Right lung (tissue), 5 donors: Measurements from ENCODE around the gene SNN. TPM values are rescaled to one million over a fixed set of nuclear protein-coding genes. Genes with fewer than 3 reads are reported as not detected.

Source experiments
- DNase-seq, 2 donors: peaks; one replicate each; pipeline ENCODE4 v3.0.0-alpha.2; 2013
- polyA plus RNA-seq, 5 donors: library from polyadenylated mRNA; unstranded; fragments of 120-200 nt; gene quantifications; one replicate each; pipeline versions ENCODE4 v1.2.1 to v1.2.3, GENCODE V29; 2013; ENCODE audit warnings: inconsistent platforms in 1 of 5, low replicate concordance in 1 of 5; ENCODE audit not compliant: insufficient read length in 5 of 5, insufficient read depth in 1 of 5

The SNN gene
- polyA plus RNA-seq, 5 donors: 25.8 to 36.9 (median 32.0) TPM

DNA sequence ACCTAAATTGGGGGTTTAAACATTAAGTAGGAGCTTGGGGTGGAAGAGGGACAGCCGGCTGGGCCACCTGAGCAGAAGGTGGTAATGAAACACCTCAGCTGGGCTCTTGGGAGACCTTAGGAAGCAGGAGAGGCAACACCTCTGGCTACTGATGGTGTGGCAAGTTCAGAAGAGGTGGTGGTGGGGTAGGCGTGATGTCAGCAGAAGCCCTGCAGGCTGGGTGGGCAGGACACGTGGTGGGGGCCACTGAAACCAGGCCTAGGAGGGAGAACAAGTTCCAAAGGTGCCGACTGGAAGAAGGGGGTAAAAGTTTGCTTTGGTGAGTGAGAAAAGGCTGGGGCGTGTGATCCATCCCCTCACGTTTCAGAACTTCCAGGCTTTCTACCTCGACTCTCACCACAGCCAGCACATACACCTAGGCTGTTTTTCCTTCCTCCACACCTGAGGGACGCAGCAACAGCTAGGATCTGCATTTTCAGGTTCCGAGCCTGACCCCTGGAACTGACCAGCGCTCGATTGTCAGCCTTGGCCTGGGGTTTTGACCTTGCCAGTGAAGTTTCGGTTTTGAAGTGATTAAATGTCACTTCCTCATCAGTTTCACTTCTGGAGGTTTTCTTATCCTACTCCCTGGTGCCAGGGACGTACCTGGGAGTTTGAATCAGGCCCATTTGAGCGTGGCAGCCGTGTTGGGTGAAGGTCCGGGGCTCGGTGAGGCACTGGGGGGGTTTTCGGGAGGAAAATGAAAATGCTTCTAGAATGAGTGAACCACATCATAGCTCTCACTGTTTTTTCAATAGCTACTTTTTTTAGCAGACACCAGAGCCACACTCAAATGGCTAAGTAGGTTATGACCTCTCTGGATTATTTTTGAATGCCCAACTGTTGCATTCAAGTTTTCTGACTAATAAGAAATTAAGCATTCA lies 10.0 kb downstream of the SNN start:
- no peak for DNase-seq

DNA sequence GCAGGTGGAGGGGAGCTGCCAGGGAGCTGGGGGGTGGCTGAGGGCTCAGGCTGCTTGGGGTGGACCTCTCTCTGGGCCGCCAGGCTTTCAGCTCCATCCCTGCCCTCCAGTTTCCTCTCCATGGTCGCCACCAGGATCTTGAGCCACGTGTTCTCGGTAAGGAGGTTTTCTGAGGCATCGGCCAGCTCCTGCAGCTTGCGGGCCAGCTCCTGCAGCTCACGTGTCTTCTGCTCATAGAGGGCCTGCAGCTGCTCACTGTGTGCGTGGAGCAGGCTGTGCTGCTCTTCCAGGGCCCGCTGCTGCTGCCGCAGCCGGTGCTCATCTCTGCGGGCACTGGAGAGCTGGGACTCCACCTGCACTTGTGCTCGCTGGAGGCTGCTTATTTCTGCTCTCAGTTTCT lies 11.0 kb downstream of the SNN start:
- DNase-seq: no peak

DNA sequence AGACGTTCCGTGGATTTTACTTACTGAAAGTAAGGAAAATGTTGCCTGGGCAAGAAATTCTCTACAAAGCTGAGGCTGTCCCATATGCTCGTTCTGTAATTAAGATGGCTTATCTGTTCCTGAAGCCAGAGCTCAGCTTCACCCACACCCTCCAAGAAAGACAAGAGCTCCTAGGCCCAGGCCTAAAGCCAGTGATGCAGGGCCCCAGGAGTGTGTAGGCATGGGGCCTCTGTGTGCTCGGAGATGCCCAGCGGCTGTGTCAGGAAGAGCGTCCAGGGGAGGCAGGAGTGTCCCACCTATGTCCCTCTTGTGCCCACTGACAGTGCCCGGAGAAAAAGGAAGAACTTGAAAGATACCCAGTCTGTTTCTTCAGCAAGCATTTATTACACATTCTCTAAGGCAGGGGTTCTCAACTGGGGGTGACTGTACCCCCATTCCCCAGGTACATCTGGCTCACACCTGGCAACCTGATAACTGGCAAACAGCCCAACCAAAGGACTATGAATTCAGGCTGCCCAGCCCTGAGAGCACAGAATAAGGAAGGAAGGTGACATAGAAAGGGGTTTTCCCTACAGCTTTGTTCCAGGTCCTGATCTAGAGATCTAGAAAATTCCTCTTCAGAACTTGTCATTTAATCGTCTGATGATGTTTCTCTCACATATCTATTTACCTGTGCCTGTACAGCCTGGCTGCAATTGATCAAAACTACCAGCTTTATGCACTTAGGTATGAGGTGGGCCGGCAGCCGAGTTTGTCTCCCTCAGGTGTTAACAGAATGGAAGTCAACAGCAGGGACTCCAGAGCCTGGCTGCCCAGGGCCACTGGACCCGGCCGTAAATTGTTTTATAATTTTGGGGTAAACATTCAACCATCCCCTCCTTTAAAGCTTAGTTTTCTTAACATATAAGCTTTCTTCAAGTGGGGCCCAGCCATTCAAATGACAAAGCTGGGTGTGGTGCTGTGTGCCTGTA lies 12.0 kb downstream of the SNN start:
- DNase-seq: no peak

GRCh38 chr16:11681556-11681955 lies 13.3 kb downstream of the SNN start:
- no peak for DNase-seq

- DNase-seq: no peak
These were observed 13.9 kb downstream of the SNN start for GRCh38 chr16:11681976-11682654.

DNA sequence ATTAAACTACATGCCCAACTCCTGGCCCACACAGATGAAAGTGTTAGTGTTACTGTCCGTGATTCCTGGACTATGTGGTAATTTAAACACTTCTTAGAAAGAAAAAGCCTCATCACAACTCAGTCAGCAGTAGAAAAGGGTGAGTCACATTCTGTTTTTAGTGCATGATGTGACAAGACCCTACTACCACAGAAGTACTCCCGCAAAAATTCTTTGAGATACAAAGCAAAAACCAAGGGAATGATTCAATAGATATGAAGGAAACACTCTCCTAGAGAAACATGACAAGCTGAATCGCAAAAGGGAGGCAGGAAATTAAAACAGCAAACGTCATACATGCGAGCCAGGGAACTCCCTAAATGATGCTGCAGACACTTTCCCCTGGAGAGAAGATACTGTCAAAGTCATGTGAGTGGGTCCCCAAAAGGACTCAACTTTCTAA lies 14.4 kb downstream of the SNN start:
- DNase-seq: no peak

- DNase-seq: no peak
These were observed 14.9 kb downstream of the SNN start for GRCh38 chr16:11683145-11683544.

GRCh38 chr16:11684231-11685025 lies 16.2 kb downstream of the SNN start:
- no peak for DNase-seq

DNA sequence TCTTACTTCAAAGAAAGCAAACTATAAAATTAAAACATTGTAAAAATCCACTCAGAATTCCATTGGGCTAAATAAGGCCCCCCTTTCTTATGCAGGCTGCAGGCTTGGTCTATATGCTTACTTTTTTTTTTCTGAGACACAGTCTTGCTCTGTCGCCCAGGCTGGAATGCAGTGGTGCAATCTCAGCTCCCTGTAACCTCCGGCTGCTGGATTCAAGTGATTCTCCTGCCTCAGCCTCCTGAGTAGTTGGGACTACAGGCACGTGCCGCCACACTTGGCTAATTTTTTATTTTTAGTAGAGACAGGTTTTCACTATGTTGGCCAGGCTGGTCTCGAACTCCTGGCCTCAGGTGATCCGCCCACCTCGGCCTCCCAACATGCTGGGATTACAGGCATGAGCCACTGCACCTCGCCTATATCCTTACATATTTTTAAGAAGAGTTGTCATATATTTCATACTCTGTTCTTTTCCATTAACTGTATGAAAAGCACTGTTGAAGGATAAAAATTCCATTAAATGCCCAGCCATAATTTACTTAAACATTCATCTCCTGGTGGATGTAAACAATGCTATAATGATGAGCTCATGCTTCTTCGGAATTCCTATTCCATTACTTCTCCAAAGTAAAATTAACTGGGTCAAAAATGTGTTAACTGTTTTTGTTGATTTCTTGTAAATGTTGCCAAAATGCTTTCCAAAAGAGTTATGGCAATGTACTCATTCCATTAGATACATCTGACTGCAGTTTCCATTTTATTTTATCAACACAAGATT lies 17.8 kb downstream of the SNN start:
- DNase-seq: no peak

DNA sequence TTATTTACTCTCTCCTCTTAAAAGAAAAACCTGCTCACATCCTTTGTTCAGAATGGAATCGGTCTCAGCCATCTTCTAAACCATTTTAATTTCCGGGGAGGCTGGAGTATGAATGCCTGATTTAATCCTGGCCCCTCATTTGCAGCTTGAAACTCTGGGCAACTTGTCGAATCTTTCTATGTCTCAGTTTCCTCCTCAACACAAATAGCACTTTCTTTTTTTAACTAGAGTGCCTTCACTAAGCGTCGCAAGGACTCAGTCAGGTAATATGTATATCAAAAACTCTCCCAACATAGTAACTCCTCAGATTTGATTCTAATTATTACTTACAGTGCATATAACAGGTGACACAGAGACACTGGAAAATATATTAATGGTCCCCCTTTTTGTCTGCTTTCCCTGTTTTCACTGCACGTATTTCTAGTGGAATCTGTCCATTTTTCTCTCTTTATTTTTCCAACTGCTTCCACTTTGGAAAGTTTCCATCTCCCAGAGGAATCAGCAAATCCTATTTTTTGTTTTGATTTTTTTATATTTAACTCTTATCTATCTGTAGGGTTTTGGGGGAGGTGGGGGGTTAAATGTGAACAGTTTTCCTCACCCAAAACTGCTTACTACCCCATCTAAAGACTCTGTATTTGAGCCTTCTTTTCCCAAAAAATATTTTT lies 18.6 kb downstream of the SNN start:
- no peak for DNase-seq

- no peak for DNase-seq
These were observed 19.6 kb downstream of the SNN start for GRCh38 chr16:11687601-11688519.

DNA sequence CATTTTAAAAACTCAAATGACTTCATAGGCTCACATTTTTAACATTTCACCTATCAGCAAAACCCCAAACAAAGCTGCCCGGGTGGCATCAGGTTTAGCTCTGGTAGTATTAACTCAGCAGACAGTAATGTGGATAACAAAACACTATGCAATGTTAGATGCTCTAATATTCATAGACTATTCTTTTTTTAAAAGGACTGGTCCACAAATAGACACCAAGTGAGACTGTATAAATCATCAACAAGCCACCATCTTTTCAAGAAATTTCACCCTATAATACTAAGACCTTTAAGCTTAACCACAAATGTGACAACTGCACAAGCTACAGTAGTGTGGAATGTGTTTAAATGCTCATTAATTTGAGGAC lies 20.2 kb downstream of the SNN start:
- no peak for DNase-seq

DNA sequence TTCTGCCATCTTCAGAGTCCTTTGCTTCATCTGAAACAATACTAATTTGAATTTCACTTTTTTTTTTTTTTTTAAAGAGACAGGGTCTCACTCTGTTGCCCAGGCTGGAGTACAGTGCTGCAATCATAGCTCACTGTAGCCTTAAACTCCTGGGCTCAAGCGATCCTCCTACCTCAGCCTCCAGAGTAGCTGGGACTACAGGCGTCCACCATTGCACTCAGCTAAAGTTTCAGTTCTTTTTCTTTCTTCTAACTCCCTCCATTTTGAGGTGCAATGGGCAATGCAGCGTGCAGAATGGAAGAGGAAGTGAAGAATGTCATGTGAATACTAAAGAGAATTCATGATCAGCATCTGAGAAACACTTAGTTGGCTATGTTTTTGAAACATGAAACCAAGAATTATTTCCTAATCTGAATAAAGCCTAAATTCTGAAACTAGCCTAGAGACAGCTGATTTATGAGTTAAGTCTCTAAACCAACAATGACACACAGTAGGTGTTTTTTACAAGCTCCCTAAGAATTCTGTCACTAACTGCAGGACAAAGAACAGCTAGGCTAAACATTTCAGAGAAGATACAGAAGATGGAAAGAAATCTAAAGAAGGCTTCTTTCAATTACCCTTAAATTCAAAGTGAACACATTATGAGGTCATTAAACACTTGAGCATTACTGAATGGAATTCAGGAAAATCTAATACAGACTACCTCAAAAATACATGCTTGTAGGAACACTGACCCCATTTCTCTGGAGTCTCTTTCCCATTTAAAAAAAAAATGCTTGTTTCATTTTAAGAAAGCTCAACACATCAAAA lies 21.0 kb downstream of the SNN start:
- no peak for DNase-seq

DNA sequence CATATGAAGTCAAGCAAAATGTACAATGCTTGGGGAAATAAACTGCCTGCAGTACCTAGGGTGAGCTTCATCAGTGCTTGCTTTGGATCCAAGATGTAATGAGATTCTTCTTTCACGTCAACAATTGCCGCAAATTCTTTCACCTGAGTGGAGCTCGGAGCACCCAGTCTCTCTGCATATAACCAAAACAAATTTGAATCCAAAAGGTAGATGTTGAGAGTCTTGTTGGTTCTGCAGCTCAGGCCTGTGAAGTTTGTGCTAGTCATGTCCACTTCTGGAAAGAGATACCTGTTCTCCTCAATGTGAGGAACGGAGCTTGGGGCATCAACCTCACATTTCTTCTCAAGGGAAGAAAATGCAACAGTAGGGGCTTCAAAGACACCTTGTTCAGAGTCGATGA lies 23.0 kb downstream of the SNN start:
- no peak for DNase-seq

DNA sequence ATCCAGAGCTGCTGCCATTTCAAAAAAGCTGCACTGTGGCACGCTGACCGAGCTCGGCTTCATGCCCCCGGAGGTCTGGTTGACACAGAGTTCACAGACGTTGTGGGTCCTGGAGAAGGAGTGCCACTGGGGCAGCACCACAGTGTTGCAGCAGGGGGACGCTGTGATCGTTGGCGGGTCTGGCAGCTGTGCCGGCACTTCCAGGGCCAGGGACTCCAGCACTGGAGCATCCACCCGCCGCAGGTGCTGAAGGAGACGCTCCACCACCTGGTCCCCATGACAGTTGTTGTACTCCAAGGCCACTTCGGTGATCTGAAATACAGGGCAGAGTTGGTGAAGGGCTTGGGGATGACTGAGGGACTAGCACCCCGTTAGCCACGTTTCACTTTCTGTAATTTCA lies 23.5 kb downstream of the SNN start:
- DNase-seq: no peak

DNA sequence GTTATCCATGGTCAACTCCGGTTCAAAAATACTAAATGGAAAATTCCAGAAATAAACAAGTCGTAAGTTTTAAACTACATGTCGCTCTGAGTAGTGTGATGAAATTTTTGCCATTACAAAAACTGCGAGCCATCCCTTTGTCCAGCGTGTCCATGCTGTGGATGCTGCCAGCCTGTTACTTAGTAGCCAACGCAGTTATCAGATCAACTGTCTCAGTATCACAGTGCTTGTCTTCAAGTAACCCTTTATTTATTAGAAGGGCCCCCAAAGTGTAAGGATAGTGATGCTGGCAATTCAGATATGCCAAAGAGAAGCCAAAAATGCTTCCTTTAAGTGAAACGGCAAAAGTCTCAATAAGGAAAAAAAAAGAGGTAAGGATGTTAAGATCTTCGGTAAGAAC lies 23.9 kb downstream of the SNN start:
- DNase-seq: no peak

DNA sequence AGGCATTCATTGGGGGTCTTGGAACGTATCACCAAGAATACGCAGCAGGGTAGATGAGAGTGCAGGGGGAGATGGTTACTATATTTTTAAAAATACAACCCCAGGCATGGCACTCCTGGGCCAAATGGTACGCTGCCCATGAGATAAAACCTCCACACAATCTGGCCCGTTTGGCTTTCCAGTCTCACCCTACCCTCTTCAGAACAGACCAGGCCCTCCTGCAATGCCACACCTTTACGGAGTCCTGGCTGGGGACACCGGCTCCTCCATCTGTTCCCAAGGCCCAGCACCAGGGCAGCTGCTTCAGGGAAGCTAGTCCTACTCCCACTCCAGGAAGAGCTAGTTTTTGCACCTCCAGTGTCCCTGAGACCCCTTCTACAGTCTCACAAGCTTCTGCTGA lies 24.4 kb downstream of the SNN start:
- DNase-seq: no peak
